HepG2 (cell line): ENCODE measurements around the gene XDH. TPM values are rescaled to one million over a fixed set of nuclear protein-coding genes. Genes with fewer than 3 reads are reported as not detected.

Source experiments
- ATAC-seq: fragments of 200-7000 bp; cut with Tn5 transposase; 3 replicates; pipeline ENCODE4 v1.9.1; 2020; ENCODE audit warnings: mild to moderate bottlenecking, moderate library complexity
- BruUV-seq: library from RNA; stranded (reverse); fragments of 400-500 nt; replicated peaks from 2 replicates; lab custom pipeline; 2021; lab: Mats Ljungman, UMichigan
- CTCF ChIA-PET: fragments of 300-600 bp; formaldehyde crosslinking; extraction: SDS; loops from one replicate; lab custom pipeline; 2021; ENCODE audit warnings: low total read pairs, inconsistent platforms, low intra/inter-chr PET ratio; lab: Yijun Ruan, JAX
- POLR2A ChIA-PET: fragments of 350-600 bp; sonication (Branson Sonifier 250); formaldehyde crosslinking; loops from one replicate; lab custom pipeline; 2020; ENCODE audit warnings: antibody characterized with exemption, inconsistent platforms; lab: Yijun Ruan, JAX
- DNase-seq: peaks from one replicate; pipeline ENCODE4 v3.0.0-alpha.2; 2015; ENCODE audit warnings: low spot score
- FAIRE-seq: peaks from 3 replicates; lab custom pipeline; 2011; peaks lifted over from hg19 to GRCh38; lab: Jason Lieb, UNC
- H2AFZ ChIP-seq: one replicate; pipeline ENCODE4 v1.6.1; 2011; ENCODE audit warnings: low read length, inconsistent platforms
- H3K27ac ChIP-seq: fragments of 300-600 bp; 3 replicates; pipeline ENCODE4 v1.8.0; 2011; ENCODE audit warnings: mixed run types, mild to moderate bottlenecking, mixed read lengths, low read length, inconsistent platforms; ENCODE audit not compliant: insufficient read depth; ENCODE audit errors: extremely low read length
- H3K27me3 ChIP-seq, 2 experiments: fragments of 200-600 bp in 1 of 2; 2 replicates in 1 of 2; 3 replicates in 1 of 2; pipeline versions ENCODE4 v1.6.0 to v1.8.0; 2011; ENCODE audit warnings: low read length in 2 of 2, mild to moderate bottlenecking in 2 of 2, moderate library complexity in 2 of 2, inconsistent platforms in 1 of 2; ENCODE audit not compliant: insufficient read depth in 2 of 2, control insufficient read depth in 1 of 2
- H3K36me3 ChIP-seq, 2 experiments: fragments of 200-600 bp in 1 of 2; replicated peaks in 1 of 2; 2 replicates in 1 of 2; 3 replicates in 1 of 2; pipeline versions ENCODE4 v1.5.1 to v1.8.0; 2011; ENCODE audit warnings: low read length in 2 of 2, inconsistent platforms in 1 of 2; ENCODE audit not compliant: insufficient read depth in 2 of 2, control insufficient read depth in 1 of 2
- H3K4me1 ChIP-seq: 2 replicates; pipeline ENCODE4 v1.5.1; 2012; ENCODE audit warnings: low read length, inconsistent platforms; ENCODE audit not compliant: insufficient read depth
- H3K4me2 ChIP-seq: 2 replicates; pipeline ENCODE4 v1.6.0; 2011; ENCODE audit warnings: low read depth, low read length, inconsistent platforms
- H3K4me3 ChIP-seq, 3 experiments: fragments of 200-600 bp in 1 of 3; sonication (generic), shearing (Covaris generic) in 1 of 3; replicated peaks in 1 of 3; 2 replicates each; pipeline ENCODE4 v1.5.1; 2011 to 2016; ENCODE audit warnings: low read length in 3 of 3, inconsistent platforms in 2 of 3, low read depth in 2 of 3, mild to moderate bottlenecking in 2 of 3, control low read depth in 1 of 3, mixed read lengths in 1 of 3; ENCODE audit not compliant: insufficient read depth in 1 of 3
- H3K79me2 ChIP-seq: one replicate; pipeline ENCODE4 v1.6.1; 2011; ENCODE audit warnings: low read length, inconsistent platforms; ENCODE audit not compliant: insufficient read depth
- H3K9ac ChIP-seq: 2 replicates; pipeline ENCODE4 v1.6.0; 2011; ENCODE audit warnings: mild to moderate bottlenecking, low read depth, low read length, inconsistent platforms; ENCODE audit not compliant: insufficient read depth
- H3K9me3 ChIP-seq: 2 replicates; pipeline ENCODE4 v1.5.1; 2012; ENCODE audit warnings: mild to moderate bottlenecking, low read length
- H4K20me1 ChIP-seq: 2 replicates; pipeline ENCODE4 v1.6.0; 2011; ENCODE audit warnings: inconsistent platforms, mild to moderate bottlenecking, low read length, moderate library complexity; ENCODE audit not compliant: insufficient read depth
- CREM ChIP-seq, 2 experiments: sonication (generic) in 1 of 2; formaldehyde crosslinking in 1 of 2; IDR thresholded peaks; 2 replicates each; pipeline versions ENCODE4 v1.4.0 to v1.6.1; 2016 to 2020; ENCODE audit warnings: antibody characterized with exemption in 1 of 2, mild to moderate bottlenecking in 1 of 2, missing genetic modification reagents in 1 of 2
- CSRNP2 ChIP-seq: sonication (generic); formaldehyde crosslinking; conservative IDR thresholded peaks from 2 replicates; pipeline ENCODE4 v1.8.0; 2022; ENCODE audit warnings: low read depth, missing genetic modification reagents
- FOXK2 ChIP-seq: fragments of 450-650 bp; IDR thresholded peaks from 2 replicates; pipeline ENCODE4 v1.6.1; 2016
- GLMP ChIP-seq: sonication (generic); formaldehyde crosslinking; IDR thresholded peaks from 2 replicates; pipeline ENCODE4 v1.9.0; 2021; ENCODE audit warnings: missing genetic modification reagents, mild to moderate bottlenecking, borderline replicate concordance
- GMEB1 ChIP-seq: sonication (generic); formaldehyde crosslinking; IDR thresholded peaks from 2 replicates; pipeline ENCODE4 v1.5.1; 2020; ENCODE audit warnings: missing genetic modification reagents, mild to moderate bottlenecking, borderline replicate concordance
- GTF2F1 ChIP-seq: fragments of 150-350 bp; IDR thresholded peaks from 2 replicates; pipeline ENCODE4 v1.6.1; 2014; ENCODE audit warnings: low read length
- HOXA9 ChIP-seq: sonication (generic); formaldehyde crosslinking; IDR thresholded peaks from 2 replicates; pipeline ENCODE4 v1.8.1; 2022; ENCODE audit warnings: missing genetic modification reagents, mild to moderate bottlenecking, moderate library complexity, borderline replicate concordance
- IKZF1 ChIP-seq: fragments of 450-650 bp; IDR thresholded peaks from 2 replicates; pipeline ENCODE4 v1.7.1; 2016
- IRF1 ChIP-seq: sonication (generic); formaldehyde crosslinking; IDR thresholded peaks from 2 replicates; pipeline ENCODE4 v1.4.0; 2020; ENCODE audit warnings: low read depth, mild to moderate bottlenecking, missing genetic modification reagents
- KLF12 ChIP-seq: sonication (generic); formaldehyde crosslinking; IDR thresholded peaks from 2 replicates; pipeline ENCODE4 v1.4.0; 2020; ENCODE audit warnings: missing genetic modification reagents, borderline replicate concordance
- KLF6 ChIP-seq: IDR thresholded peaks from 2 replicates; pipeline ENCODE4 v1.8.0; 2016; ENCODE audit warnings: missing biosample characterization, missing genetic modification reagents
- MAFK ChIP-seq, 2 experiments: IDR thresholded peaks in 1 of 2; conservative IDR thresholded peaks in 1 of 2; 2 replicates each; pipeline ENCODE4 v1.6.1; 2011; ENCODE audit warnings: improper control_type of control experiment in 2 of 2, low read length in 2 of 2
- RBM22 ChIP-seq: fragments of 200-400 bp; formaldehyde crosslinking; optimal IDR thresholded peaks from 2 replicates; pipeline ENCODE3; 2017; ENCODE audit warnings: mild to moderate bottlenecking, low read length, moderate library complexity
- SETDB1 ChIP-seq: sonication (generic); formaldehyde crosslinking; IDR thresholded peaks from 2 replicates; pipeline ENCODE4 v1.5.1; 2020; ENCODE audit warnings: missing genetic modification reagents, mild to moderate bottlenecking, borderline replicate concordance
- ZNF12 ChIP-seq: sonication (generic); formaldehyde crosslinking; IDR thresholded peaks from 2 replicates; pipeline ENCODE4 v1.5.0; 2020; ENCODE audit warnings: missing genetic modification reagents
- ZNF280D ChIP-seq: sonication (generic); formaldehyde crosslinking; IDR thresholded peaks from 2 replicates; pipeline ENCODE4 v1.5.1; 2020; ENCODE audit warnings: mild to moderate bottlenecking, missing genetic modification reagents
- ZNF883 ChIP-seq: sonication (generic); formaldehyde crosslinking; IDR thresholded peaks from 2 replicates; pipeline ENCODE4 v1.5.1; 2020; ENCODE audit warnings: mild to moderate bottlenecking, missing genetic modification reagents; ENCODE audit errors: not compliant biosample characterization
- WGBS: methylation state at CpG from one replicate; pipeline ENCODE4 v1.1.6; 2017; ENCODE audit warnings: low lambda C conversion rate; 5-methylcytosine and 5-hydroxymethylcytosine counted together
- in situ Hi-C: cut with HindIII; loops from 2 replicates; pipeline ENCODE4 v1.10.0; 2017; ENCODE audit warnings: low pct_unique_long_range_greater_than_20kb; ENCODE audit not compliant: extremely low pct_ligation_motif_present
- intact Hi-C: fragments of 100-400 bp; cut with micrococcal nuclease; formaldehyde crosslinking; loops from one replicate; pipeline ENCODE4 v1.10.0; 2022; ENCODE audit not compliant: unreplicated experiment
- polyA plus RNA-seq, 8 experiments: library from polyadenylated mRNA; depleted of rRNA in 3 of 8; stranded (reverse) in 7 of 8; unstranded in 1 of 8; fragments of >200 nt; fragmentation: Illumina TruSeq in 4 of 8; extraction: Trizol in 4 of 8; gene quantifications; 2 replicates each; pipeline versions ENCODE4 v1.2.1 to v1.2.3, GENCODE V29; 2011 to 2016; ENCODE audit warnings: low read depth in 4 of 8, missing spikeins in 1 of 8, mixed read lengths in 1 of 8; ENCODE audit not compliant: insufficient read depth in 1 of 8
- total RNA-seq, 5 experiments: library from RNA; depleted of rRNA; stranded (reverse); fragments of >200 nt; fragmentation: Illumina TruSeq; extraction: Trizol; gene quantifications; 2 replicates each; pipeline ENCODE4 v1.2.3, GENCODE V29; 2016; ENCODE audit warnings: low read depth in 1 of 5

XDH gene
- total and polyA plus RNA-seq, 2 of the 13 experiments (the other 11 are each of a cell fraction or from before 2014, with no cell fraction given): not detected

GRCh38 chr2:31362581-31362980 lies 52.0 kb downstream of the XDH start:
- POLR2A ChIA-PET: no interaction called here
- TF ChIP-seq GMEB1 (CRISPR knock-in tag): no peak
- no peak for TF ChIP-seq KLF12 (CRISPR knock-in tag)
- TF ChIP-seq CREM (IDR thresholded peaks at IDR 0.05): no peak
- no peak for TF ChIP-seq CREM (CRISPR knock-in tag; IDR thresholded peaks at IDR 0.05)
- TF ChIP-seq ZNF12: no peak
- no peak for TF ChIP-seq KLF6
- TF ChIP-seq GLMP (CRISPR knock-in tag): no peak
- no peak for TF ChIP-seq IKZF1
- no peak for TF ChIP-seq GTF2F1
- no peak for TF ChIP-seq ZNF280D (CRISPR knock-in tag)
- TF ChIP-seq IRF1 (CRISPR knock-in tag): no peak
- no peak for TF ChIP-seq ZNF883
- TF ChIP-seq FOXK2: no peak
- no peak for TF ChIP-seq RBM22
- TF ChIP-seq CSRNP2 (CRISPR knock-in tag): no peak
- TF ChIP-seq HOXA9 (CRISPR knock-in tag): no peak
- TF ChIP-seq SETDB1 (CRISPR knock-in tag): no peak
- TF ChIP-seq MAFK (conservative IDR thresholded peaks at IDR 0.05 in 1 of 2, IDR thresholded peaks at IDR 0.05 in 1 of 2; ENCODE audit: low read length in 2 of 2): no peak

More at GRCh38 chr2:31362581-31362980, 52.0 kb downstream of the XDH start:
- peaks cover 0 to 18% of the 10 kb centered on the region in 2 experiments; a peak in 2 of 5 replicates for H3K27me3 ChIP-seq
- WGBS: 64% methylated on average over 5 of the region's 5 CpGs
- CTCF ChIA-PET: no interaction called here
- H4K20me1 ChIP-seq: no peaks in the 10 kb centered on the region
- H3K9ac ChIP-seq: no peak overlapping the region
- H3K79me2 ChIP-seq: no peaks in the 10 kb centered on the region
- in situ Hi-C loops (no loop called here), intact Hi-C loops (no loop called here)
- H3K4me1 ChIP-seq: peaks cover 7% of the 10 kb centered on the region; the same call in 1 of the 2 replicates
- DNase-seq (no peak), ATAC-seq (no peak), FAIRE-seq (no peak)
- no peak overlapping the region for H2AFZ ChIP-seq
- no peak overlapping the region for H3K27ac ChIP-seq
- no peaks in the 10 kb centered on the region for H3K9me3 ChIP-seq
- BruUV-seq: no TSS peak
- no peak overlapping the region for H3K4me2 ChIP-seq
- no peak overlapping the region for H3K4me3 ChIP-seq
- H3K36me3 ChIP-seq: no peaks in the 10 kb centered on the region
